Stimulated activated CD8-positive, alpha-beta memory T cell treated with anti-CD3 and anti-CD28 coated beads, Interleukin-15, amount 100 ng/mL, for 48 hours (primary cell): Measurements from ENCODE around the gene NKIRAS1.
A peak's percentile ranks its signal among the peaks of the same experiment; 100 is the strongest.

Source experiments
- DNase-seq, 2 donors: peaks; one replicate each; pipeline ENCODE4 v3.0.0-alpha.2; 2020; ENCODE audit warnings: low read depth in 2 of 2

The NKIRAS1 gene

DNA sequence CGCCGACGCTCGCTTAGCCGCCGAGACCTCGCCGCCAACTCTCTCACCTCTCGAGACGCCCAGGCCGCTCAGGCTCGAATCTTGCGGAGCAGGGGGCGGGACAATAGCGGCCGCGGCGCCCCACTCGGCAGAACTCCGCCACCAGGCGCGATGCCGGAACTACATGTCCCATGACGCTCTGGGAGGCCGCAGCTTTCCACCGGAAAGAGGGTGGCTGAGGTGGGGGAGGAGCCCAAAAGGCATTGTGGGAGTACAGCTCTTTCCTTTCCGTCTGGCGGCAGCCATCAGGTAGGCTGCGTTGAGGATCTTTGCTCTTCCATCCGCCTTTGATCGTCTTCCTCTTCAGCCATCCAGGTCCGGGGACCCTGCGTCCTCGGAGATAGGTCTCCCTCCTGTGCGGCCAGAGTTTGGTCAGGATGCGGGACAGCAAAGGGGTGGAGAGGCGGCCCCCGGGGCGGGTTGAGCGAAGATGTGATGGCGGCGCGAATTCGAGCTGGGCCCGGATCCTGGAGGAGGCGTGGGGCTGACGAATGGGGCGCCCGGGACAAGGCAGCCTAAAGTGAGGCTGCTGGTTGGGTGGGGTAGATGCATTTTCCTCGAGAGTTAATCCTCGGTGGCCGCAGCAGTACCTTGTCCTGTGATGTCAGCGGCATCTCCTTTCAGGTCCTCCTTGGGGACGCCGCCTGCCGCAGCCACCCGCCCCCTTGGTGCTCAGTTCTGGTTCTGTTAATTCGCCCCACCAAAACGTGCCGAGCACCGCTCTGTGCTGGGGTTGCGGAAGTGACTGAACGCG is at the start of gene NKIRAS1, which contains the start of gene RPL15:
NKIRAS1 (minus strand) TSS at position 105 of the 793 bp plus-strand sequence. CDS start 6,086 bp downstream, outside the sequence.
RPL15 (plus strand) TSS at position 247 of the 793 bp plus-strand sequence. CDS start 728 bp downstream, outside the sequence.
- DNase-seq: peak; percentile 95 to 96

- no peak for DNase-seq
Observed at GRCh38 chr3:23966328-23966727, 49.5 kb upstream of the NKIRAS1 start.

DNA sequence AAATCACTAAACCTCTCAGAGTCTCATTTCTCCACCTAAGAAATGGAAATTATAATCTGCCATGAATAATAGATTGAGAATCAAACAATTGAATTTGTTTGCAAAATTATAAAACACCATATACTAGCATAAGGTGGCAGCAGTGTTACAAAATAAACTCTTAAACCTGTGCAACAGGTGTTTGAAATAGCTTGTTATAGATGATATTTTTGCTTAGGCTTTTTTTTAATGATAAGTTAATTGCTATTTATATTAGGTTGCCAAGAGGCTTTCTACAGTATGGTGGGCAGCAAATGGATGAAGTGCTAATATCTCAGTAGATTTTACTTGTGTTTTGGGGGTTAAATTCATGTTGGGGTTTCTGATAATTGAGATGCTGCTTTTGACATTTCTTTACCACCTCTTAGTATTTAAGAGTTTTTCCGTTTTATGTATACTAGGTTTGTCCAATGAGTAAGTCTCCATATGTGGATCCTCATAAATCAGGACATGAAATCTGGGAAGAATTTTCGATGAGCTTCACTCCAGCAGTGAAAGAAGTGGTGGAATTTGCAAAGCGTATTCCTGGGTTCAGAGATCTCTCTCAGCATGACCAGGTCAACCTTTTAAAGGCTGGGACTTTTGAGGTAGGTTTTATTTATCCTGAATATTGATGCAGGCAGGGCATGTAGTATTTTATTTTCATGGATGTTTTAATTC is 47.9 kb upstream of the NKIRAS1 start:
- no peak for DNase-seq

DNA sequence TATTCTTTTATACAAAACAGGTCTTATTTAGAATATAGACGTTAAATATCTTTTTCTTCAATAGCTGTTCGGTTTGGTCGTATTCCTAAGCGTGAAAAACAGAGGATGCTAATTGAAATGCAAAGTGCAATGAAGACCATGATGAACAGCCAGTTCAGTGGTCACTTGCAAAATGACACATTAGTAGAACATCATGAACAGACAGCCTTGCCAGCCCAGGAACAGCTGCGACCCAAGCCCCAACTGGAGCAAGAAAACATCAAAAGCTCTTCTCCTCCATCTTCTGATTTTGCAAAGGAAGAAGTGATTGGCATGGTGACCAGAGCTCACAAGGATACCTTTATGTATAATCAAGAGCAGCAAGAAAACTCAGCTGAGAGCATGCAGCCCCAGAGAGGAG is 45.1 kb upstream of the NKIRAS1 start:
- no peak for DNase-seq

GRCh38 chr3:23961066-23961465 is 44.3 kb upstream of the NKIRAS1 start:
- no peak for DNase-seq

DNA sequence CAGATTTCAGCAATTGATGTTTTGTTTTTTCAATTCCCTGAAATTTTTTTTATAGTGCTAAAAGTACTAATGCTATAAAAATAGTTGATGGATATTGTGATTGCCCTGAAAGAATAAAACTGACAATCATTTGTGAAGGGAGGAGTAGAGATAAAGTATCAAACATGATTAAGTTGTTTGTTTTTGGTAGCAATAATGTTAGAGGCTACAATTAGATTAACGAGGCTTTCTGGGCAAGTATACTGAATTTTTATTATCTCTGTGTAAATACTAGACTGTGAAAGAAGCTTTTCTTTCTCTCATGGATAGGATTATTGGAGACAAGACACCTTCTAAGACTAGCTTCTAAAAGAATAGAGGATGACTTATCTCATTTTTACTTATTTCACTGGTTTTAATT is 43.9 kb upstream of the NKIRAS1 start:
- DNase-seq: no peak

- DNase-seq: peak in 1 of 2 donors; percentile 5
Observed at GRCh38 chr3:23959135-23959900, 42.5 kb upstream of the NKIRAS1 start.

DNA sequence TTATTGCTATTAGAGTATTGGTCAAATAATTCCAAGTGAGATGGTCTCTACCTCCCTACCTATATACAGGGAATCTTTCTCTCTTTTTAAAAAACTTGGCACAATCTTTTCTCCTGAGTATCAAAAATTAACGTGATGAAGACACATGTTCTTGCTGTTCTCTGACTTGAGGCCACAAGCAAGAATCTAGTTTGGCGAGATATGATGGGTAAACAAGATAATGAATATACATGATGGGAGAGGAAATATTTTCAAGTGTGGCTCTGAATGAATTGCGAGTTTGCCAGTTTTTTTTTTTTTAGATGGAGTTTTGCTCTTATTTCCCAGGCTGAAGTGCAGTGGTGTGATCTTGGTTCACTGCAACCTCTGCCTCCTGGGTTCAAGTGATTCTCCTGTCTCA is 39.9 kb upstream of the NKIRAS1 start:
- DNase-seq: no peak

DNA sequence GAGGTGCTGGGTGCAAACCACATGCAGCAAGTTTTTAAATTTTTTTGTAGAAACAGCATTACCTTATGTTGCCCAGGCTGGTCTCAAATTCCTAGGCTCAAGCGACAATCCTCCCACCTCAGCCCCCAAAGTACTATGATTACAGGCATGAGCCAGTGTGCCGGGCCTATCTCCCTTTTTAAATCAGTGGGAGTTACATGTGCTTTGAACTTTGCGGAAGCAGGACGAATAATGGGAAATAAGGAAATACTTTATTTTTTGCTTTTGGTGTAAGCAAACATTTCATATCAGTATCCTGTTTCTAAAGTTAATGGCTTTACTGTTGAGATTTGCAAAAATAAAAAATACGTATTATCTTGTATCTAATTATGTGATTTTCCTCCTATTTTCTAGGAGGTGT is 37.4 kb upstream of the NKIRAS1 start:
- no peak for DNase-seq

- no peak for DNase-seq
Observed at GRCh38 chr3:23953523-23953922, 36.7 kb upstream of the NKIRAS1 start.

DNA sequence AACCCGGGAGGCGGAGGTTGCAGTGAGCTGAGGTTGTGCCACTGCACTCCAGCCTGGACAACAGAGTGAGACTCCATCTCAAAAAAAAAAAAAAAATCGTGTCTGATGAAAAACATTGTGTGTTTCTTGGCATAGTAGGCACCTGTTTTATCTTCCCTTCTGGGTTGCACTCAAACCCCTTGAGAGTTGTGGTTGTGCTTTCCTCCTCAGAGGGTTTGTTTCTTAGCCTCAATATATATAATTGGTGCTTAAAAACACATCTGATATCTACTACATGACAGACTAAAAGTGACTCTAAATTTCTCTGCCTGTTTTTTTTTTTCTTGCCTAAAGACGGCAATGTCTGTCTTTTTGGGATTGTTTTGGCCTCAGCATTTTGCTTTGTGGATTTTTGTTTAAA is 35.9 kb upstream of the NKIRAS1 start:
- no peak for DNase-seq

DNA sequence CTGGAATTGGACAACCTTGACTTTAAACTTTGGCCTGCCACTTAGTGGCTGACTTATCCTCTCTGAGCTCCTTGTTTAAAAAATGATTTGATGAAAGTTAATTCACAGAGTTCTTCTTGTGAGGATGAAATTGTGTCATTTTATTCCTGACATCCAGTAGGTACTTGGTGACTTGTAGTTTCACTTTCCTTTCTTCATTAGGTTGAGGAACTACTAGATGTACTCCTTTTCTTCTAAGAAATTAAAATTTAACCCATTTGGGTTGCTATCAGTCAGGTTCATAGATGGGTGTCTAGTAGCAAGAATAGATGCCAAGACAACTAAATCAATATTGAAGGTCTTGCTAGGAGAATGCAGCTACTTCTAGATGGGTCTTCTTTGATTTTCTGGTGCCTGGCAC is 33.5 kb upstream of the NKIRAS1 start:
- no peak for DNase-seq

DNA sequence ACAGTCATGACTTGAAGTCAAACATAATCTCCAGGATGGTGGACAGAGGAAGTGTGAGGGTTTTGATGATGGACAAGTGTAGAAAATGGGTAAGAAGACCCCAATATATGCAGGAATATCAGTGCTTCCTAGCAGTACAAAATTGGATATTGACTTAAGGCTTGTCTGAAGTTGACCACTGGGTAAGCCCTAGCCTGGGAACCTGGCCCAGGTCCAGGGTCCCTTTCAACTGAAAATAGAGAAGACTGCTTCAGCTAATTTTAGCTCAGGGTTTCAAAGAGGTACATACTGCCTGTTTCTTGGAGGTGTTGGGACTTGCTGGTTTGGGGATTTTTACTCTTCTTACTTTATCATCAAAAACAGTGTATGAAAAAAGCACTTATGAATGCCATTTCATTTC is 33.0 kb upstream of the NKIRAS1 start:
- no peak for DNase-seq

DNA sequence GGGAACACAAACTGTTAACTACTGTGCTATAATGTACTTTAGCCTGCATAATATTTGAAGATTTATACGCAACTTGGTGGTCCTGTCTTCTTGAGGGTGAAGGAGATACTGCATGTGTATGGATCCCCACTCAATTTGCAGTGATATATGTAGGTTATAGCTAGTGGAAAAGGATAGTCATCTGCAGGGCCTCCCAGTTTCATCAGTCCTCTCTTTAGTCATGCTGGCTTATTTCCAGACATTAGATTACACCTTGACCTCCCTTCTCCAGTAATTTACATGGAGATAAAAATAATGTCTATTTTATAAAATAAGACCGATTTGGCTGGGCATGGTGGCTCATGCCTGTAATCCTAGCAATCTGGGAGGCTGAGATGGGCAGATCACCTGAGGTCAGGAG is 32.0 kb upstream of the NKIRAS1 start:
- no peak for DNase-seq

DNA sequence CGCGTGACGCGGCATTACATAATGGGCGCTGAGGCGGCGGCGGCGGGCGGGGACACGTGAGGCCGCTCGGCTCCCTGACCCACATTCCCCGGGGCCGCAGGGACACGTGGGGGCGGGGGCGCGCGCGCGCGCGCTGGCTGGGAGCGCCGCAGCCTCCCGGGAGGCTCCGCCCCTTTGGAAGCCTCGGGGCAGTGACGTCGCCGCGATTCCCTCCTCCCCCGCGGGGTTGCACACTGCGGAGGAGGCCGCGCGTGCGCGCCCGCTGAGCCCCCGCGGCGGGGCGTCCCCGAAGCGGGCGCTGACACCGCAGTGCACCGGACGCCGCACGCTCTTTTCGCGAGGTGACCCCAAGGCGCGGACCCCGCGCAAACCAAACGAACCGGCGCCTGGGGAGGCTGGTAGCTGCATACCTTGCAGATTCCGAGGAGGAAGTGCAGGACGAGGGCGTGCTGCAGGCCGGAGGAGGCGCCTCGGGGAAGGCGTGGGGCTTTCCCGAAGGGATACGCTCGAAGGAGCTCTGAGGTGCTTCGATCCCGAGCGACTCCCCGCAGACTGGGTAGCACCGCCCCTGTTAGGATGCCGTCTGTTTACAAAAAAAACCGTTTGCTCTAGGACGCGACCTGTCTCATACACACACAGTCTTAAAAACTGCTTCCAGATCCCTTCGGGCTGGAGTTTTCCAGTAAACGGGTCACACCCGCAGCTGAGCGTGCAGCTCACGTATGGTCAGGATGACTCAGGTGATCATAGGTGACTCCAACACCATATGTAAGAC is 29.3 kb upstream of the NKIRAS1 start:
- peak; percentile 94 to 97 for DNase-seq

GRCh38 chr3:23945663-23945912 is 28.8 kb upstream of the NKIRAS1 start:
- no peak for DNase-seq

DNA sequence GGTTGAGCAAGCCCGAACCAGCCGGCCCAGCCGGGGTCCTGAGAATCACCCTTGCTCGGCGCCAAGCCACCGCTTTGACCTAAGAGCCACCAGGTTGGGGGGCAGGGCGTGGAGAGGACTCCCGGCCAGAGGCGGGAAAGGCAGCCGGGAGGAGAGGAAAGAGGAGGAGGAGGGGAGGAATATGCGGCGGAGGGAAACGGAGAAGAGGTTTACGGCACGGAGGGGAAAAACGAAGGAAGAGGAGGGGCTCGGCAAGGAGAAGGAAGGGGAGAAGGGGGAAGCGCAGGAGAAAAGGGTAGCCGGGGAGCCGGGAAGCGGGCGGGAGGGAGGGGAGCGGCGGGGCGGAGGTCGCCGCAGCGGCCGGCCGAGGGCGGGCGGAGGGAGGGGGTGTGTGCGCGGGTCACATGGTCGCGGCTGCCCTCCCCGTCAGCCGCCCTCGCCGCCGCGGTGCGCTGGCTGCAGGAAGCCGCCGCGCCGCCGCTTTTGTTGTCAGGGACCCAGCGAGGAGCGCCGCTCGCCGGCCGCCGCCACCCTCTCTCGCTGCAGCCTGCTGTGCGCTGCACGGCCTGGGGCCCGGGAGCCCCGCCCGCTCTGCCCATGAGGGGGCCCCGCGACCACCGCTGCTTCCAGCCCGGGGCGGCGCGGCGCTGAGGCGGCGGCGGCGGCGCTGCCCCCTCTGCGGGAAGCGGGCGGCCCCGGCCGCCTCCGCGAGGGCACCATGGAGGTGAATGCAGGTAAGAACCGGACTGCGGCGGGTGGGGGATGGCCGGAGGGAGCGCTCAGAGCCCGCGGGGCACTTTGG is 28.3 kb upstream of the NKIRAS1 start, which contains the start of gene NR1D2:
NR1D2 (plus strand) TSS at position 426 of the 802 bp plus-strand sequence; CDS start at position 719, 293 bp downstream.
- DNase-seq: peak; percentile 70

GRCh38 chr3:23944007-23944783 is 27.4 kb upstream of the NKIRAS1 start:
- DNase-seq: no peak

- DNase-seq: no peak
Observed at GRCh38 chr3:23942546-23942945, 25.8 kb upstream of the NKIRAS1 start.

- no peak for DNase-seq
Observed at GRCh38 chr3:23941440-23941839, 24.6 kb upstream of the NKIRAS1 start.
